Progenitor cell of endocrine pancreas (in vitro differentiated cells): Measurements from ENCODE around the gene MMEL1. TPM values are rescaled to one million over a fixed set of nuclear protein-coding genes. Genes with fewer than 3 reads are reported as not detected.

ENCODE experiments used
- DNase-seq: peaks from one replicate; pipeline ENCODE4 v3.0.0; 2021; ENCODE audit warnings: low spot score; ENCODE audit not compliant: unreplicated experiment
- H3K27ac Mint-ChIP-seq: 2 replicates; pipeline ENCODE4 v1.8.0; 2021; ENCODE audit warnings: mild to moderate bottlenecking, moderate library complexity, mixed read lengths
- H3K27me3 Mint-ChIP-seq: 2 replicates; pipeline ENCODE4 v1.8.0; 2021; ENCODE audit warnings: mixed read lengths
- H3K36me3 Mint-ChIP-seq: 2 replicates; pipeline ENCODE4 v1.8.0; 2022; ENCODE audit warnings: mixed read lengths; ENCODE audit not compliant: insufficient read depth
- H3K4me1 Mint-ChIP-seq: 2 replicates; pipeline ENCODE4 v1.8.0; 2021; ENCODE audit warnings: low read depth, mixed read lengths
- H3K4me3 Mint-ChIP-seq: 2 replicates; pipeline ENCODE4 v1.8.0; 2021; ENCODE audit warnings: low read depth, mild to moderate bottlenecking, moderate library complexity, mixed read lengths
- H3K9me3 Mint-ChIP-seq: 2 replicates; pipeline ENCODE4 v1.8.0; 2021; ENCODE audit warnings: low read depth, mixed read lengths
- CTCF ChIP-seq: fragments of 200-600 bp; sonication (generic); IDR thresholded peaks from one replicate; pipeline ENCODE4 v1.5.0; 2021; ENCODE audit warnings: antibody characterized with exemption, mild to moderate bottlenecking; ENCODE audit not compliant: unreplicated experiment
- total RNA-seq: library from RNA; stranded (reverse); gene quantifications from 2 replicates; pipeline ENCODE4 v1.2.1, GENCODE V29; 2021

Gene MMEL1
- total RNA-seq, 1 donor from 2014 or later = 0.93 TPM

DNA sequence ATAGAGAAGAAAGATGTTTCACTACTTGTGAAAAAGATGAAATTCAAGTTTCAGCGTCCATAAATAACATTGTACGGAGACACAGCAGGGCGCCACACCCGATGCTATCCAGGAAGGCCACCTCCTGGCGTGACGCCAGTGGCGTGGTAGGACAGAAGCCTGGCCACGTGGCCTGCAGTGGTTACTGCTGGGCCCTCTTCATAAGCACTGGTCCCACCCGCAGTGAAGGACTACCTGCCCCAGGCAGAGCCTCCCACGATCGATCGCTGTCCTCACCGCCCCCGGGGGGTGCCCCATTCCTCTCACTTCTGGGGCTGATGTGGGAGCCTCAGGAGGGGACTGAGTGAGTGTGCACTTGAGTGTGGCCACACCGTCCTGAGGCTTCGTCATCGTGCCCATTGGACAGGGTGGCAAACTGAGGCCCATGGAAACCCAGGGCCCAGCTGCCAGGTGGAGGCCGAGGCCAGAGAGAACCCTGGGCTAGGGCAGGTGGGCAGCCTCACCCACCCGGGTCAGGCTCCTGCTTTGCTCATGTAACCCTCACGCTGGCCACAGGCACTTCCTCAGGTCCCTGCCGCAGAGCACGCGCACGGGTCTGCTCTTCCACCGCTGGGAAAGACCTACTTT, 91.1 kb downstream of the MMEL1 start:
- peaks cover 9% of the 10 kb centered on the region for H3K4me1 Mint-ChIP-seq
- H3K4me3 Mint-ChIP-seq = no peak overlapping the region
- no peaks in the 10 kb centered on the region for H3K9me3 Mint-ChIP-seq
- no peak for TF ChIP-seq CTCF
- DNase-seq = no peak
- H3K36me3 Mint-ChIP-seq = no peaks in the 10 kb centered on the region
- H3K27me3 Mint-ChIP-seq = peaks cover 9% of the 10 kb centered on the region
- no peak overlapping the region for H3K27ac Mint-ChIP-seq

GRCh38 chr1:2540816-2541492, 91.9 kb downstream of the MMEL1 start:
- Mint-ChIP-seq H3K27me3 (peaks cover 14% of the 10 kb centered on the region), H3K4me3 (no peak overlapping the region), H3K9me3 (no peaks in the 10 kb centered on the region), H3K4me1 (peaks cover 9% of the 10 kb centered on the region), H3K27ac (no peak overlapping the region), H3K36me3 (no peaks in the 10 kb centered on the region)
- TF ChIP-seq CTCF = no peak
- no peak for DNase-seq

Other genes starting within 250 kb of the MMEL1 start
- 34.0 and 35.3 TPM in 2 replicates for gene MORN1, start 241.5 kb downstream of the MMEL1 start, total RNA-seq
- gene RER1, start 241.2 kb downstream of the MMEL1 start, total RNA-seq = 93.6 and 99.3 TPM in 2 replicates
- gene PEX10, start 220.5 kb downstream of the MMEL1 start, total RNA-seq = 27.5 and 27.6 TPM in 2 replicates
- gene PLCH2, start 156.7 kb downstream of the MMEL1 start, total RNA-seq = 0.13 TPM in 1 of 2 replicates, not detected in the other
- gene PANK4, start 106.4 kb downstream of the MMEL1 start, total RNA-seq = 42.5 and 45.4 TPM in 2 replicates
- gene HES5, start 102.8 kb downstream of the MMEL1 start, total RNA-seq = 0.36 TPM in 1 of 2 replicates, not detected in the other
- gene TNFRSF14, start 76.6 kb downstream of the MMEL1 start, total RNA-seq = 0.41 and 0.75 TPM in 2 replicates
- gene PRXL2B, start 46.2 kb downstream of the MMEL1 start, total RNA-seq = 32.0 and 36.4 TPM in 2 replicates
- 2.8 and 3.1 TPM in 2 replicates for gene TTC34, start 168.7 kb upstream of the MMEL1 start, total RNA-seq